Nephron progenitor cell (in vitro differentiated cells): Measurements from ENCODE around the gene PGC.

Experiments
- DNase-seq: peaks from one replicate; pipeline ENCODE4 v3.0.0; 2021
- H3K27ac Mint-ChIP-seq: 2 replicates; pipeline ENCODE4 v1.8.0; 2021; ENCODE audit warnings: mild to moderate bottlenecking, moderate library complexity, mixed read lengths
- H3K27me3 Mint-ChIP-seq: 2 replicates; pipeline ENCODE4 v1.8.0; 2021; ENCODE audit warnings: mild to moderate bottlenecking, low read depth, mixed read lengths; ENCODE audit not compliant: poor library complexity
- H3K36me3 Mint-ChIP-seq: 2 replicates; pipeline ENCODE4 v1.8.0; 2021; ENCODE audit warnings: low read depth, mixed read lengths
- H3K4me1 Mint-ChIP-seq: 2 replicates; pipeline ENCODE4 v1.8.0; 2021; ENCODE audit warnings: mixed read lengths
- H3K4me3 Mint-ChIP-seq: 2 replicates; pipeline ENCODE4 v1.8.0; 2021; ENCODE audit warnings: mild to moderate bottlenecking, moderate library complexity, mixed read lengths
- H3K9me3 Mint-ChIP-seq: 2 replicates; pipeline ENCODE4 v1.8.0; 2021; ENCODE audit warnings: mild to moderate bottlenecking, moderate library complexity, mixed read lengths
- TF ChIP-seq, protein P1 (sequence below): fragments of 200-600 bp; sonication (generic); IDR thresholded peaks from 2 replicates; pipeline ENCODE4 v1.5.0; 2021; ENCODE audit warnings: antibody characterized with exemption

Gene PGC

DNA sequence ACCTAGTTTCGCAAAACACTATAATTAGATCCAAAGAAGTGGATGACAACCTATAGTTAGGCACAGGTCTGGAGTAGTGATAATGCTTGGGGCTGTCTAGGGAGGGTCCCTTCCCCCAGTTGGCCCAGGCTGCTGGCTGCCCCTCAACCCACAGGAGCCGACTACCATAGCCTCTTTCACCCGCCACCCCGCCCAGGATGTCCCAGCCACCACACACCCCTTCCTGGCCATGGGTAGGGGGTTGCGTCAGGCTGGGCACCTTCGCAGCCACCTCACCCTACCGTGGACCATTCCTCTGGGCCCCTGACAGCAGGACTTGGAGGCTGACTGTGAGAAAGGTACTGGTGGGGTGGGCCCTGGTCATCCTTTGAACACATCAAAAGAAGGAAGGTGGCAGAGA is 20.3 kb downstream of the PGC start:
- DNase-seq, result no peak
- Mint-ChIP-seq H3K27ac (no peak overlapping the region), H3K4me1 (peaks cover 24% of the 10 kb centered on the region), H3K27me3 (peaks cover 24% of the 10 kb centered on the region), H3K9me3 (no peaks in the 10 kb centered on the region), H3K4me3 (no peak overlapping the region), H3K36me3 (no peaks in the 10 kb centered on the region)
- TF ChIP-seq, protein P1, sequence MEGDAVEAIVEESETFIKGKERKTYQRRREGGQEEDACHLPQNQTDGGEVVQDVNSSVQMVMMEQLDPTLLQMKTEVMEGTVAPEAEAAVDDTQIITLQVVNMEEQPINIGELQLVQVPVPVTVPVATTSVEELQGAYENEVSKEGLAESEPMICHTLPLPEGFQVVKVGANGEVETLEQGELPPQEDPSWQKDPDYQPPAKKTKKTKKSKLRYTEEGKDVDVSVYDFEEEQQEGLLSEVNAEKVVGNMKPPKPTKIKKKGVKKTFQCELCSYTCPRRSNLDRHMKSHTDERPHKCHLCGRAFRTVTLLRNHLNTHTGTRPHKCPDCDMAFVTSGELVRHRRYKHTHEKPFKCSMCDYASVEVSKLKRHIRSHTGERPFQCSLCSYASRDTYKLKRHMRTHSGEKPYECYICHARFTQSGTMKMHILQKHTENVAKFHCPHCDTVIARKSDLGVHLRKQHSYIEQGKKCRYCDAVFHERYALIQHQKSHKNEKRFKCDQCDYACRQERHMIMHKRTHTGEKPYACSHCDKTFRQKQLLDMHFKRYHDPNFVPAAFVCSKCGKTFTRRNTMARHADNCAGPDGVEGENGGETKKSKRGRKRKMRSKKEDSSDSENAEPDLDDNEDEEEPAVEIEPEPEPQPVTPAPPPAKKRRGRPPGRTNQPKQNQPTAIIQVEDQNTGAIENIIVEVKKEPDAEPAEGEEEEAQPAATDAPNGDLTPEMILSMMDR, result no peak

DNA sequence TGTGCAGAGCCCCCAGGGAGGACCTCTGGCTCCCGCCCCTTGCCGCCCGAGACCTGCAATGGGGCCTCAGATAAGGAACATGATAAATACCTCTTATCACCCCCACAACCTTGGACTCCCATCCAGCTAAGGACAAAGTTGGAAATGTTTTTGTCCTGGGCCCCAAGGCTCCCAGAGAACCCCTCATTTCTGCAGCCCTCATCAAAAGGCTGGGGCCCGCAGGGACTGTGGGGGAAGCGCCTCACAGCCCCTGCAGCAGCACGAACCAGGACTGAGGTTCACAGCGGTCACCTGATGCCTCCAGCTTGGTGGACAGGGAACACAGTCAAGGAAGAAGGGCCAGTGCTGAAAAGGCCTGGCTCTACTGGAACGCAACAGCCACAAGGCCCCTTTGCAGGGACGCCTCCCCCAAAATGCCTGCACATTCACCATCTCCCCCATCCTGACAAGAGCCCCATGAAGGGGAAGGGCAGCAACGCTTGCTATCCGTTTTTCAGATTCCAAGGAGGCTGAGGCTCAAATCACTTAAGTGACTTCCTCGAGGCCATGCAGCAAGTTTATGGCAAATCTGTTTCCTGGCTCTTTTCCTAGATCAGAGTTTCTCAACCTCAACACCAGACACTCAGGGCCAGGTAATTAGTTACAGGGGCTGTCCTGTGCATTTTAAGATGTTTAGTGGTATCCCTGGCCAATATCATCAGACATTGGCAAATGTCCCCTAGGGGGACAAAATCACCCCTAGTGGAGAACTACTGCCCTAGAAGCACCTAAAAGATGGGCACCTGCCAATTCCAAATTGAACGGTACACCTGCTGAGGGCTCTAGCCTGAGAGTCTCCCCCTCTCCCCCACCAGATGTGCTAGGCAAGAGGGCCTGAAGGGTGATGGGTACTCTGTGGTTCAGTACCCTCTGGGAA is 22.4 kb downstream of the PGC start:
- Mint-ChIP-seq H3K27me3 (peaks cover 6% of the 10 kb centered on the region), H3K4me1 (peaks cover 31% of the 10 kb centered on the region), H3K4me3 (no peak overlapping the region), H3K27ac (no peak overlapping the region), H3K9me3 (no peaks in the 10 kb centered on the region), H3K36me3 (no peaks in the 10 kb centered on the region)
- TF ChIP-seq, protein P1, result no peak
- no peak for DNase-seq

DNA sequence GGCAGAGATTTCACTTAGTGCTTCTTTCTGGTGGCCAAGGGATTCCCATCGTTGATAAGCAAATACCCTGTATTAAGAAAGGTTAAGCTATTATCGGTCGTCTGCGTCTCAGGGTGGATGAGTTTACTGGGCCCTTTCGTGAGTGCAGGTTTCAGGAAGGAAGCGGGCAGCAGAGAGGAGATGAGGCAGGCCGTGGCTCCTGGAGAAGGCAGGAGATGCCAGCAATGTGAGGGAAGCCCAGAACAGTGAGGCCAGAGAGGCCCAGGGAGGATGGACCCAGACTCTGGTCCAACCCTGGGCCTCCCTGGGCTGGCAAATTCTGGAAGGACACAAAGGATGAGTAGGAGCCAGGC is 23.0 kb downstream of the PGC start:
- no peaks in the 10 kb centered on the region for H3K36me3 Mint-ChIP-seq
- DNase-seq, result no peak
- H3K27ac Mint-ChIP-seq, result no peak overlapping the region
- H3K27me3 Mint-ChIP-seq, result peaks cover 3% of the 10 kb centered on the region
- TF ChIP-seq, protein P1, result no peak
- peaks cover 37% of the 10 kb centered on the region for H3K4me1 Mint-ChIP-seq
- no peaks in the 10 kb centered on the region for H3K9me3 Mint-ChIP-seq
- H3K4me3 Mint-ChIP-seq, result no peak overlapping the region

DNA sequence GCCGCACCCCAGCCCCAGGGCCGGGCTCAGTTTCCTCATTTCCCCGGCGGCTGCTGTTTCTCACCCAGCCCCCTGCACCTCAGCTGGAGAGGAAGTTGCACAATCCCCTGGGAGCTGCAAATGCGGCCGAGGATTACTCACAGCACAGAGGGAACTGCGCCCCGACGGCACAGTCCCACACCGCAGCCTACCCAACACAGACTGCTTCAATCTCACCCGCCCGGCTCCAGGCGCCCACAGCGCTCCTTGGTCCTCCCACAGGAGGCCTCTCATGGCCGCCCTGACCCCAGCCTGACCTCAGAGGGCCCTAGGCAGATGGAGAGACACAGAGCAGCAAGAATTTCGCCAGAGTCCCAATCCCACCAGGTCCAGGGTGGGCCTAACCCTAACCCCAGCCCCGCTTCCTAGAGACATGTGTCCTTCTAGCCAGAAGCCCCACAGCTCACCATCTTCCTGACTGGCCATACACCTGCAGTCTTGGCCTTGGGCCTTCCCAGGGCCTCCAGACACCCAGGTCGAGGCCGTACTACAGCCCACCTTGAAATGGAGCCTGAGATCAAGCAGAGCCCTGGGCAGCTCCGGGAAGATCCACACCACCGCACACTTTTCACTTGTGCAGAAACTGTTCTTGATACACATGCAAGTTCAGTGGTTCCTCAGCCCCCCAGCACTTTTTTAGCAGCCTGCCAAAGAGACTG is 23.5 kb downstream of the PGC start:
- H3K9me3 Mint-ChIP-seq, result no peaks in the 10 kb centered on the region
- TF ChIP-seq, protein P1, result no peak
- no peak overlapping the region for H3K4me3 Mint-ChIP-seq
- peaks cover 37% of the 10 kb centered on the region for H3K4me1 Mint-ChIP-seq
- DNase-seq, result peak; percentile 25
- no peaks in the 10 kb centered on the region for H3K36me3 Mint-ChIP-seq
- no peaks in the 10 kb centered on the region for H3K27me3 Mint-ChIP-seq
- no peak overlapping the region for H3K27ac Mint-ChIP-seq

DNA sequence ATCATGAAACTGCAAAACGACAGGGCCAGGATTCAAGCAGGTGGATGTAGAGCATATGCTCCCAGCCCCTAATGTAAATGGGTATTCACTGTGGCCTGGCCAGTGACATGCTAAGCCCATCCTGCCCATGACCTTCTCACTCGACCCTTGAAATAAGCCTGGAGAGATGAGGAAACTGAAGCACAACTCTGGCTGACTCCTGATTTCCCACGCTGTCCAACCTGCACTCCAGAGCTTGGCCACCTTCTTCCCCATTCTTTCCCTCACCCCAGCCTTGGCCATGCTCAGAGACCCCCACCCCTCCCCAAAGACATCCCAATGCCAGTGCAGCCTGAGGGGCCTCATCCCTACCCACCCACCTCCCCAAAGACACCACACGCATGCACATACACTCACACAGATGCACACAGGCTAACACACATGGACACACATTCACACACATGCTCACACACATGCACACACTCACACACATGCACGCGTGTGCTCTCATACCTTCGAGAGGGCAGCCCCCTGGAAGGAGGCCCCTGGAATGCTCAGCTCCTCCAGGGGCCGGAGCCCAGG is 24.1 kb downstream of the PGC start:
- TF ChIP-seq, protein P1, result no peak
- no peaks in the 10 kb centered on the region for H3K9me3 Mint-ChIP-seq

More for the DNA sequence above, 24.1 kb downstream of the PGC start:
- no peaks in the 10 kb centered on the region for H3K27me3 Mint-ChIP-seq
- peaks cover 37% of the 10 kb centered on the region for H3K4me1 Mint-ChIP-seq
- H3K27ac Mint-ChIP-seq, result peak overlapping the region; percentile 19
- no peak overlapping the region for H3K4me3 Mint-ChIP-seq
- no peak for DNase-seq
- H3K36me3 Mint-ChIP-seq, result no peaks in the 10 kb centered on the region
